NK-92 (cell line): ENCODE results near the gene UMAD1.

Experiments used
- DNase-seq: peaks from one replicate; lab custom pipeline; 2025; ENCODE audit not compliant: unreplicated experiment; lab: John Stamatoyannopoulos, UW

The UMAD1 gene

DNA sequence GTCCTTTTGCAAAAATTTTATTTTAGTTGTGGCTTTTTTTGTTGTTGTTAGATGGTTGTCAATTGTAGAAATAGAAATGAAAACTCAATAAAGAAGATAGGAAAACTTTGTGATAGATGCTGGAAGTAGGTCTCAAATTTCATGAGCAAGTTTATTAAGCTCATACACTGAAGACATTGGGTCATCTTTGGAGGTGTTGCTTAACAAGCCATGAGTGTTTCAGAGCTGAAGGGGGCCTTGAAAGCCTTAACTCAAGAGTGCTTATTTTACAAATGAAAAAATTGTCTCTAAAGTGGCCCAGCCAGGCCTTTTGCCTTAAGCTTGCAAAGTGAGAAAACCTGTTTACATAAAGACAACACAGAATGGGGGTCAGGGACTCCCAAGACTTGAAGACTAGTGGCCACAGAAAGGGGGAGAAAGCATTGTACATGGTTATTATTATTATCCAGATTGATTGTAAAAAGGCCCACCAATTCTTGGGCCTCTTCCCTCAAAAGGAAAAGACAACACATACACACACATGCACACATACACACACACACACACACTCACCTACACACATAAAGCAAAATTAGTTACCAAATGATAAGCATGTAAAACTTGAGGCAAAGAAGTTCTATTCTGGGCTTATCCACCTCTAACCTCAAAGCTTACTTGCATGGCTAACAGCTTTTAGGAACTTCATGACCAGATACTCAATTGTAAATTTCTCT is 278.3 kb downstream of the UMAD1 start:
- DNase-seq = no peak

DNA sequence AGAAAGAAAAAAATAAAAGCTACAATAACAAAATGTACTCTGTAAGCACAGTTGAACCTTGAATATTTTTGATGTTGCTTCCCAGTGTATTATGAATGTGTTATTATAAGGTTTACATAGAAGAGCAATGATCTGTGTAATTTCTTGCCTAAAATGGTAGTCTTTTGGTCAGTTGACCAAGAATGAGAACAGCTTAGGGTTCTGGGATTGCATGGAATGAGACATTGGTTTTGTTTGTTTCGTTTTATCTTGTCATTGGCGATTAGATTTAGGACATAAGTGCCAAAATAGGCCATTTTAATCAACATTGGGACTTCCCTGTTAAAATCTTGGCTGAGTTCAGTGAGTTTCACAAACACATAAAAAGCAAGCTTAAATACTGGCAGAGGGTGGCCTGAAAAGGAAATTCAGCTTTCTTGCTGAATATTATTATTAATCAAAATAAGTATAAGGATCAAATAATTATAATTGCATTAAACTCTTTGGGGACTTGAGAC is 278.9 kb downstream of the UMAD1 start:
- DNase-seq = no peak

DNA sequence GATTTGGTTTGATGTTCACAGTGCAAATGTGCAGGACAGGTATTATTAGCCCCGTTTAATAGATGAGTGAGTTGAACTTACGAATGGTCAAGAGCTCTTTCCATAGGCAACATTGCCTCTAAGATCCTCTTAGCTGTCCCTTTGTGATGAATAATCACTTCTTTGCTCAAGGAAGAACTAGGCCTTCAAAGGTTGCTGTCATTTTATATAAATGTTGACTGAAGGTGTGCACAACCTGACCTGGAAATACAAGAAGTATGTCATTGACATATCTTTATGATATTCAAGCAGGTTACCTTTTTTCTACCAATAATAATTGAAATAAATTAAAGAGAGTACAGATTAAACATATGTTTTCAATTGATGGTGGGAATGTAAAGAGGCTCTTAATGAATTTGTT is 279.5 kb downstream of the UMAD1 start:
- DNase-seq = no peak

DNA sequence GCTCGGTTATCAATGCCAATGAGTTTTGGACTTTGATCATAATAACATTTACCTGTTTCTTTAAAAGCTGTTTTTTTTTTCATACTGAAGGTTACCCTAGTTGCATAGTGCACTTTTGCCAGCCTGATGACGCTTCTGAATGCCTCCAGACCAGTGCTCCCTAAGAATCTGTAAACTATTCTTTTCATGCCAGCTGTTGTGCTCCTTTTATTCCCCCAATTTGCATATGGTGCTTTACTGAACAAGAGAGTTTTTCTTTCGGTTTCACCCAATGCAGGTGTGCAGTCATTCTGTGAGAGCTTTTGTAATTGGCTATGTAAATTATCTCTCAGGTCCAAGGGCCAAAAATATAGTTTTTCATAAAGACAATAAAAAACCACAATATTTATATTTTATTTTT is 279.9 kb downstream of the UMAD1 start:
- DNase-seq = no peak

DNA sequence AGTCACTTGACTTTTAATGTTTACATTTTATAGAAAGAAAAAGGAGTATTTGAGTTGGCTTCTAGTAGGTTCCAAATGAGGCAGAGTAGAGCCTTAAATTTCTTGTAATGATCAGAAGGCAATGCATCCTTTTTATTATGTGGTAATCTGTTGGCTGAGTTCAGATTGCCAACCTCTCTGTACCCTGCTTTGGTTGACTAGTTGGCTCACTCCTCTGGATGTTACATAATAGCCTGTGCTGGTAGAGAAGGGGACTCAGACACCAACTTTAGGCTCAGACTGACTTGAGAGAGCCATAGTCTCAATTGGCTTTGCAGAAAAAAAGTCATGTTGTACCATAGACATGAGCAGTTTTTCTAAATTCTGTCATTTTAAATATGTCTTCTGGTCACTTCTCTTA is 281.3 kb downstream of the UMAD1 start:
- DNase-seq = no peak

DNA sequence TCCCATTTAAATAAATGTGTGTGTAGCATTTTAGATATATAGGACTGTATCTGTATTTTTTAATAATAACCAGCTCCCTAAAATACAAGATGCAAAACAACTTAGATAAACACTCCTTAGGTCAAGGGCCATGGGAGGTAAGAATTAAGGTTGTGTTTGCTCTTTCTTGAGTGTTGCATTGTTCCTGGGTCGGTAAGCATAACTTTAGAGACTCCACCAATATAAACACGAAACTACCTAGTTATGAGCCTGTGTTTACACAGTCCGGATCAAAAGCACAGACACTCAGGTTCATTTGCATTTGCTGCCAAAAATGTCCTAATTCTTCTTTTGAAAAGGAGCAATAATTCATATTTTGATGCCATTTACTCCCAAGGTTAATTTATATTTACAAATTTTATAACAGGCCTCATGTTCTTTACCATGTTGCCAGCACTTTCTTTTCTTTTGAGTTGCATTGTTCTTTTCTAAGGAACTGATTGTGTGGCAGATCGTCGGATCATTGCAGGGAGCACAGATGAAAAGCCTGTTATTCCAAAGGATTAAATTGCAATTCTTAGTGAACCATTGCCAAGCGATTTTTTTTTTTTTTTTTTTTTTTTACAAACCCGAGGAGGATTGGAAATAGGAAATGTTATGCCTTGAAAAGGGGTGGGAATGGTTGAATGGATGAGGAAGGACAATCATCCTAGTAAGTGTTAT is 282.3 kb downstream of the UMAD1 start:
- no peak for DNase-seq

DNA sequence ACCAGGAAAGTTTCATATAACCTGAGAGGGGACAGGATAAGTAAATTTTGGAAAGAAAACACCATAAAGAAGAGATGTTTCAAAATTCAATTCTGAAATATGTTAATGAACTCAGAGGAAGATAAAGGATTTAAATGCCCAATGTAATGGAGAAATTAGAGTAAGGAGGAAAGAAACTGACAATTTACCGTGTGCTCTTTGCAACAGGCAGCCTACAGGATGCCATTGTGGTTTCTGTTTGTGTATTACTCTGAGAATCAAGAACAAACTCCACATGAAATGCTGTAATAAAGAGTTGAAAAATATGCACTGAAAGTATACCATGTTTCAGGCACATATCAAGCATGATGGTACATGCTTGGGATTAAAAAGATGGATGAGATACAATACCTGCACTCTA is 283.3 kb downstream of the UMAD1 start:
- no peak for DNase-seq

DNA sequence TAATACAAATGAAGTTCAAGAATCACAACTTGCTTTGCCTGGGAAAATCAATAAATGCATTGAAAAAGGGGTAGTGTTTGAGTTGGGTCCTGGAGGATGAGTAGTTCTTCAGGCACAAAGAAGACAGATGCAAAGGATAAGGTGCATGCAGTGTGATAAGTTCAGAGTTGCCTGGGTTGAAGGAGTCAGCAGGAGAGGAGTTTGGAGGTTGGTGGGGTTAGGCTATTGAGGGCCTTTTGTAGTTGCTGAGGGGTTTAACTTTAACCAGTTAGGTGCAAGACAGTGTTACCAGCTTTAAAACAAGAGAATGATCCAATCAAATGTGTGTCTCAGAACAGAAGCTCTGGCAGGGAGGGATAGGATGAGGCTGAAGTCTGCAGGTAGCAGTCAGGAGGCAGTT is 283.8 kb downstream of the UMAD1 start:
- DNase-seq = no peak
